DND-41 (cell line): Measurements from ENCODE around the gene BAZ1A.

ENCODE experiments used
- EZH2 ChIP-seq: IDR thresholded peaks from 3 replicates; pipeline ENCODE4 v1.6.1; 2012; ENCODE audit warnings: borderline replicate concordance, low read depth, mild to moderate bottlenecking, moderate library complexity, low read length, inconsistent platforms; ENCODE audit not compliant: severe bottlenecking
- TF ChIP-seq, protein P1 (sequence below): IDR thresholded peaks from 2 replicates; pipeline ENCODE4 v1.5.1; 2012; ENCODE audit warnings: borderline replicate concordance, low read length, moderate library complexity, mild to moderate bottlenecking; ENCODE audit not compliant: poor library complexity, severe bottlenecking; ENCODE audit errors: extremely low read depth

- TF ChIP-seq, protein P1, sequence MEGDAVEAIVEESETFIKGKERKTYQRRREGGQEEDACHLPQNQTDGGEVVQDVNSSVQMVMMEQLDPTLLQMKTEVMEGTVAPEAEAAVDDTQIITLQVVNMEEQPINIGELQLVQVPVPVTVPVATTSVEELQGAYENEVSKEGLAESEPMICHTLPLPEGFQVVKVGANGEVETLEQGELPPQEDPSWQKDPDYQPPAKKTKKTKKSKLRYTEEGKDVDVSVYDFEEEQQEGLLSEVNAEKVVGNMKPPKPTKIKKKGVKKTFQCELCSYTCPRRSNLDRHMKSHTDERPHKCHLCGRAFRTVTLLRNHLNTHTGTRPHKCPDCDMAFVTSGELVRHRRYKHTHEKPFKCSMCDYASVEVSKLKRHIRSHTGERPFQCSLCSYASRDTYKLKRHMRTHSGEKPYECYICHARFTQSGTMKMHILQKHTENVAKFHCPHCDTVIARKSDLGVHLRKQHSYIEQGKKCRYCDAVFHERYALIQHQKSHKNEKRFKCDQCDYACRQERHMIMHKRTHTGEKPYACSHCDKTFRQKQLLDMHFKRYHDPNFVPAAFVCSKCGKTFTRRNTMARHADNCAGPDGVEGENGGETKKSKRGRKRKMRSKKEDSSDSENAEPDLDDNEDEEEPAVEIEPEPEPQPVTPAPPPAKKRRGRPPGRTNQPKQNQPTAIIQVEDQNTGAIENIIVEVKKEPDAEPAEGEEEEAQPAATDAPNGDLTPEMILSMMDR, result no peak
- no peak for TF ChIP-seq EZH2
These were observed 20.1 kb upstream of the BAZ1A start for GRCh38 chr14:34895277-34895676.
